ENCODE data around the gene L3MBTL2.

L3MBTL2 gene

DNA sequence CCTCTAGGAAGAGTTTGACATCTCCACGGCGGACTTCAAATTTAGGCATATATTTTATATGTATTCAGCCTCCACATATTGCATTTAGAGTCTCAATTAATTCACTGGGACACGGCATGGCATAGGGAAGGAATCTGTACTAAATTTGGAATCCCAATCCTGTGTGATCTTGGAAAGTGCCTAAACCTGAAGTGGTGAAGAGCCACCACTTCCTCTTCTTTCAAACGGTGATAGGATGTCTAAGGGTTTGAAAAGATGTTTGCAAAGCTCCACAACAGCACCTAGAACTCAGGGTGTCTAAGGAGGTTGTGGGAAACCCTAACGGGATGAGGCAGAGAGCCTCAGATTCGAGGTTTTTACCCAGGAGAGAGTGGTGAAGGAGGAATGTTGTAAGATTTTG is 1.0 kb upstream of the L3MBTL2 start:
- TF ChIP-seq, protein P1, sequence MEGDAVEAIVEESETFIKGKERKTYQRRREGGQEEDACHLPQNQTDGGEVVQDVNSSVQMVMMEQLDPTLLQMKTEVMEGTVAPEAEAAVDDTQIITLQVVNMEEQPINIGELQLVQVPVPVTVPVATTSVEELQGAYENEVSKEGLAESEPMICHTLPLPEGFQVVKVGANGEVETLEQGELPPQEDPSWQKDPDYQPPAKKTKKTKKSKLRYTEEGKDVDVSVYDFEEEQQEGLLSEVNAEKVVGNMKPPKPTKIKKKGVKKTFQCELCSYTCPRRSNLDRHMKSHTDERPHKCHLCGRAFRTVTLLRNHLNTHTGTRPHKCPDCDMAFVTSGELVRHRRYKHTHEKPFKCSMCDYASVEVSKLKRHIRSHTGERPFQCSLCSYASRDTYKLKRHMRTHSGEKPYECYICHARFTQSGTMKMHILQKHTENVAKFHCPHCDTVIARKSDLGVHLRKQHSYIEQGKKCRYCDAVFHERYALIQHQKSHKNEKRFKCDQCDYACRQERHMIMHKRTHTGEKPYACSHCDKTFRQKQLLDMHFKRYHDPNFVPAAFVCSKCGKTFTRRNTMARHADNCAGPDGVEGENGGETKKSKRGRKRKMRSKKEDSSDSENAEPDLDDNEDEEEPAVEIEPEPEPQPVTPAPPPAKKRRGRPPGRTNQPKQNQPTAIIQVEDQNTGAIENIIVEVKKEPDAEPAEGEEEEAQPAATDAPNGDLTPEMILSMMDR (conservative IDR thresholded peaks at IDR 0.05; ENCODE audit: low read depth), result no peak
- DNase-seq (ENCODE audit: low spot score), result no peak
- no peak overlapping the region for H3K27ac ChIP-seq
- POLR2A ChIA-PET (ENCODE audit: low non-redundant PET), result no interaction called here
- CTCF ChIA-PET, result no interaction called here

DNA sequence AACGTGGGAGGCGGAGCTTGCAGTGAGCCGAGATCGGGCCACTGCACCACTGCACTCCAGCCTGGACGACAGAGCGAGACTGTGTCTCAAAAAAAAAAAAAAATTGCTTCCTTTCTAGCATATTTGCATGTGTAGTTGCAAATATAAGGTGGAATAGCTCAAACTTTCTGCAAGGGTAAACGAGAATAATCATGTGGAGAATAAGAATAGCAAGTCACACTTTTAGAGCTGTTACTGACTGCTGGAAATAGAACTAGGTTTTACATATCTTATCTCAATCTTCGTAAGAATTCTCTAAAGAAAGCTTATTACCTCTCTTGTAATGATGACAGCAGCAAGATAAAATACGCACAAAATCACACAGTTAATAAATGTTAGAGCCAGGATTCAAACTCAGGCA is 1.6 kb downstream of the L3MBTL2 start:
- no peak for DNase-seq (ENCODE audit: low spot score)
- ChIA-PET CTCF (no interaction called here), POLR2A (ENCODE audit: low non-redundant PET) (interaction anchor here (0.7 to 1.2 kb wide), 2 partner anchors 9 to 274 kb away, joined by 4 read pairs; no protein-coding TSS in a partner anchor)
- no peak overlapping the region for H3K27ac ChIP-seq
- TF ChIP-seq, protein P1 (conservative IDR thresholded peaks at IDR 0.05; ENCODE audit: low read depth), result no peak

DNA sequence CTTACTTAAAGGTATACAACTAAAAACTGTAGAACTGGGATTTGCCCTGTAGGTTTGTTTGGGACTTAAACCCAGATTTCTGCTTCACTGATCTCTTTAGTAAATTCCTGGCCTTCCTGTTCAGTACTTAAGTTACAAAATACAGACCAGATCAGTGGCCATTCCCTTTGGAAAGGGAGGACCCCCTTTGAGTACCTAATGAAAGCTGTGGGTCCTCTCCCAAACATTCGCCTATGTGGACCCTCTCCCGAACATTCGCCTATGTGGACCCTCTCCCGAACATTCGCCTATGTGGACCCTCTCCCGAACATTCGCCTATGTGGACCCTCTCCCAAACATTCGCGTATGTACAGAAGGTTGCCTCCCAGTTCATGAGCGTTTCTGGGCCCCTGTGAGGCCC is 10.3 kb downstream of the L3MBTL2 start:
- POLR2A ChIA-PET (ENCODE audit: low non-redundant PET), result no interaction called here
- CTCF ChIA-PET, result no interaction called here
- no peak for DNase-seq (ENCODE audit: low spot score)
- TF ChIP-seq, protein P1 (conservative IDR thresholded peaks at IDR 0.05; ENCODE audit: low read depth), result no peak
- H3K27ac ChIP-seq, result peak overlapping the region; percentile 99

DNA sequence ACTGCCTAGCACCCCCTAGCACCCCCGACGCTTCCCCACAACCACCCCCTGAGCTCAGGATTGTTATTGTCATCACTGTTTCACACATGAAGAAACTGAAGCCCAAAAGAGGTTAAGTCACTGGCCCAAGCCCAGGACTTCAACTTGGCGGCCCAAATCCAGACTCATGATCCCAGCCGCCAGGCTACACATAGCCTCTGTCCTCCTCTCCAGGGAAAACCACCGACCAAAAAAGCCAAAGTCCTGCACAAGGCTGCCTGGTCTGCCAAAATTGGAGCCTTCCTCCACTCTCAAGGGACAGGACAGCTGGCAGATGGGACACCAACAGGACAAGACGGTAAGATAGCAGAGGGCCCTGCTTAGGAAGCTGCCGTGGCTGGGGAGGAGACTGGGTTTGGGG is 10.8 kb downstream of the L3MBTL2 start:
- CTCF ChIA-PET, result no interaction called here
- TF ChIP-seq, protein P1 (conservative IDR thresholded peaks at IDR 0.05; ENCODE audit: low read depth), result no peak
- DNase-seq (ENCODE audit: low spot score), result no peak
- H3K27ac ChIP-seq, result peak overlapping the region; percentile 99
- POLR2A ChIA-PET (ENCODE audit: low non-redundant PET), result no interaction called here

DNA sequence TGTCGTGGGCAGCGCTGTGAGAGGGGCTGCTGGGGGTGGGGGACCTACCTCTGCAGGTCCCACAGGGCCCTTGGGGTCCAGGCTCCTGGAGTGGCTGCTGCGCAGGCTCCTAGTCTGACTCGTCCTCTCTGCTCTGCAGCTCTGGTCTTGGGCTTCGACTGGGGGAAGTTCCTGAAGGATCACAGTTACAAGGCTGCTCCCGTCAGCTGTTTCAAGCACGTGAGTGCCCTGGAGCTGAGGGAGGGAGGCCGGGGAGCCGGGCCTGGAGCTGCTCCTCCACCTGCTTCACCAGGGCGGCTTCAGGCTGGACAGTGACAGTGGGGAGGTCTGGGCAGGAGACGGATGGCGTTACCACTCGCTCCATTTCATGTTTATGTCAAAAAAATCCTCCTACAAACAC is 11.9 kb downstream of the L3MBTL2 start:
- TF ChIP-seq, protein P1 (conservative IDR thresholded peaks at IDR 0.05; ENCODE audit: low read depth), result no peak
- ChIA-PET CTCF (no interaction called here), POLR2A (ENCODE audit: low non-redundant PET) (no interaction called here)
- DNase-seq (ENCODE audit: low spot score), result no peak
- peak overlapping the region; percentile 99 for H3K27ac ChIP-seq

DNA sequence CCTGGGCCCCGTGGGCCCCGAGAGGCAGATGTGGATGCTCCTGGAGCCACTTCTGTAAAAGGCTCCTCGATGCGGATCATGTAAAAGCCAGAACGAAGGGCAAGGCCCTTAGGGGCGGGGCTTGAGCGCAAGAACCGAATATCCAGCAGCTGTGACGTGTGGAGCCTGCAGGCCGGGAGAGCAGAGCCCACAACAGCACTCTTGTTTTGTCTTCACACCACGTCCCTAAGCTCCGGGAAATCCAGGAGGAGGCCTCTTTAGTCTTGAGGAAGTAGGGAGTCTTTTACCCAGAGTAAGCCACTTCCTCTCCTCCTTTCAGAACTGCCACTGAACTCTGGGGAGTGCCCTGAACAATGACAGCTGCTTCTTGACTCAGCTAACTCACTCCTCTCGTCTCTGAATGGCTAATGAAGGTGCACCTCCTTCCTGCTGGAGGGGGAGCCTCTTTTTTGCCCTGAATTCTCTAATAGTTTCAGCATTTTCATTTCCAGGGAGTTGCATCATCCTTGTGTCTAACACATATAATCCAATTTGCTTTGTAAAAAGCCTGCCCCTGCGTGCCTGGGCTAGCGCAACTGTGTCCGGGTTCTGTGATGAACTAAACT is 12.5 kb downstream of the L3MBTL2 start:
- ChIA-PET POLR2A (ENCODE audit: low non-redundant PET) (no interaction called here), CTCF (no interaction called here)
- peak; percentile 71 for DNase-seq (ENCODE audit: low spot score)
- peak overlapping the region; percentile 99 for H3K27ac ChIP-seq
- TF ChIP-seq, protein P1 (conservative IDR thresholded peaks at IDR 0.05; ENCODE audit: low read depth), result no peak

Data from RWPE1 (cell line).